GM23338 (cell line): ENCODE data around the gene NPAS2. TPM values are rescaled to one million over a fixed set of nuclear protein-coding genes. Genes with fewer than 3 reads are reported as not detected.

Source experiments
- ATAC-seq: fragments of 200-7000 bp; cut with Tn5 transposase; 3 replicates; pipeline ENCODE4 v1.9.1; 2020
- DNase-seq: peaks from one replicate; pipeline ENCODE4 v3.0.0-alpha.2; 2015; ENCODE audit warnings: low spot score
- H2AFZ ChIP-seq: fragments of 200-600 bp; sonication (generic); 2 replicates; pipeline ENCODE4 v1.8.0; 2016; ENCODE audit warnings: antibody characterized with exemption, mild to moderate bottlenecking, moderate library complexity
- H3F3A ChIP-seq: fragments of 200-600 bp; sonication (generic); replicated peaks from 2 replicates; pipeline ENCODE4 v1.8.0; 2017; ENCODE audit warnings: antibody characterized with exemption, mixed run types, low read depth
- H3K27ac ChIP-seq: fragments of 200-600 bp; sonication (generic); 2 replicates; pipeline ENCODE4 v1.6.1; 2016; ENCODE audit warnings: low read depth
- H3K27me3 ChIP-seq: fragments of 200-600 bp; sonication (generic); 2 replicates; pipeline ENCODE4 v1.8.0; 2016; ENCODE audit warnings: mild to moderate bottlenecking, mixed run types, moderate library complexity; ENCODE audit not compliant: insufficient read depth
- H3K36me3 ChIP-seq: fragments of 200-600 bp; sonication (generic); 2 replicates; pipeline ENCODE4 v1.8.0; 2016; ENCODE audit warnings: mild to moderate bottlenecking; ENCODE audit not compliant: insufficient read depth
- H3K4me1 ChIP-seq: fragments of 200-600 bp; sonication (generic); 2 replicates; pipeline ENCODE4 v1.8.0; 2016; ENCODE audit warnings: mild to moderate bottlenecking, moderate library complexity; ENCODE audit not compliant: insufficient read depth
- H3K4me2 ChIP-seq: fragments of 200-600 bp; sonication (generic); 2 replicates; pipeline ENCODE4 v1.7.1; 2017; ENCODE audit warnings: mixed run types
- H3K4me3 ChIP-seq: fragments of 200-600 bp; sonication (generic); 2 replicates; pipeline ENCODE4 v1.6.1; 2016; ENCODE audit warnings: mixed run types
- H3K79me2 ChIP-seq: fragments of 200-600 bp; sonication (generic); replicated peaks from 2 replicates; pipeline ENCODE4 v1.8.0; 2017; ENCODE audit warnings: mild to moderate bottlenecking; ENCODE audit not compliant: insufficient read depth
- H3K9me2 ChIP-seq: fragments of 200-600 bp; sonication (generic); 2 replicates; pipeline ENCODE4 v1.8.0; 2017; ENCODE audit not compliant: insufficient read depth
- H4K20me1 ChIP-seq: fragments of 200-600 bp; sonication (generic); replicated peaks from 2 replicates; pipeline ENCODE4 v1.8.0; 2017; ENCODE audit warnings: mild to moderate bottlenecking; ENCODE audit not compliant: insufficient read depth
- H3K27ac Mint-ChIP-seq: 2 replicates; pipeline ENCODE4 v1.8.0; 2020; ENCODE audit warnings: inconsistent platforms, mild to moderate bottlenecking, moderate library complexity, mixed read lengths
- H3K27me3 Mint-ChIP-seq: 3 replicates; pipeline ENCODE4 v1.8.0; 2022; ENCODE audit warnings: low read depth, mild to moderate bottlenecking, moderate library complexity, mixed read lengths, inconsistent platforms; ENCODE audit not compliant: insufficient read depth, poor library complexity
- H3K36me3 Mint-ChIP-seq: 3 replicates; pipeline ENCODE4 v1.8.0; 2021; ENCODE audit warnings: low read depth, mild to moderate bottlenecking, inconsistent platforms, moderate library complexity, mixed read lengths
- H3K4me1 Mint-ChIP-seq: 3 replicates; pipeline ENCODE4 v1.8.0; 2020; ENCODE audit warnings: mild to moderate bottlenecking, inconsistent platforms, mixed read lengths
- H3K4me3 Mint-ChIP-seq: 3 replicates; pipeline ENCODE4 v1.8.0; 2021; ENCODE audit warnings: moderate library complexity, mild to moderate bottlenecking, inconsistent platforms, mixed read lengths
- H3K9me3 Mint-ChIP-seq: 3 replicates; pipeline ENCODE4 v1.8.0; 2020; ENCODE audit warnings: moderate library complexity, mild to moderate bottlenecking, inconsistent platforms, mixed read lengths
- CREB1 ChIP-seq: fragments of 250-450 bp; sonication (Bioruptor Pico); IDR thresholded peaks from 2 replicates; pipeline ENCODE4 v1.5.0; 2020; ENCODE audit warnings: low read depth, mild to moderate bottlenecking, moderate library complexity
- EZH2 ChIP-seq: fragments of 200-600 bp; sonication (generic); IDR thresholded peaks from one replicate; pipeline ENCODE4 v1.8.0; 2017; ENCODE audit warnings: antibody characterized with exemption, mild to moderate bottlenecking, low read depth; ENCODE audit not compliant: unreplicated experiment
- EZH2phosphoT487 ChIP-seq: fragments of 200-600 bp; sonication (generic); IDR thresholded peaks from one replicate; pipeline ENCODE4 v1.8.1; 2018; ENCODE audit warnings: antibody characterized with exemption; ENCODE audit not compliant: unreplicated experiment
- NANOG ChIP-seq: IDR thresholded peaks from 2 replicates; pipeline ENCODE4 v1.6.1; 2016; ENCODE audit warnings: antibody characterized with exemption, borderline replicate concordance
- POLR2AphosphoS5 ChIP-seq: IDR thresholded peaks from 2 replicates; pipeline ENCODE4 v1.6.1; 2016; ENCODE audit warnings: antibody characterized with exemption, low read depth
- STAT1 ChIP-seq: IDR thresholded peaks from one replicate; pipeline ENCODE4 v1.6.1; 2016; ENCODE audit warnings: antibody characterized with exemption; ENCODE audit not compliant: unreplicated experiment
- ZNF114 ChIP-seq: fragments of 250-450 bp; sonication (Bioruptor Pico); IDR thresholded peaks from 2 replicates; pipeline ENCODE4 v1.5.0; 2020; ENCODE audit warnings: mild to moderate bottlenecking, moderate library complexity
- ZNF331 ChIP-seq: fragments of 250-450 bp; sonication (Bioruptor Pico); IDR thresholded peaks from 2 replicates; pipeline ENCODE4 v1.5.0; 2020; ENCODE audit warnings: low read depth, mild to moderate bottlenecking, moderate library complexity
- polyA plus RNA-seq: library from polyadenylated mRNA; unstranded; fragments of >200 nt; fragmentation: Nextera tagmentation; extraction: Ambion mirVana; gene quantifications from 2 replicates; pipeline ENCODE4 v1.2.1, GENCODE V29; 2016
- total RNA-seq: library from RNA; depleted of rRNA; stranded (reverse); fragments of >200 nt; shearing (Covaris generic); gene quantifications from 2 replicates; pipeline ENCODE4 v1.2.3, GENCODE V29; 2014
- TF ChIP-seq, protein P1 (sequence below), 2 experiments: fragments of 200-600 bp in 1 of 2; sonication (generic) in 1 of 2; conservative IDR thresholded peaks; 2 replicates each; pipeline versions ENCODE4 v1.5.1 to v1.6.1; 2016 to 2017; ENCODE audit warnings: antibody characterized with exemption in 2 of 2, low read depth in 2 of 2, mild to moderate bottlenecking in 2 of 2, moderate library complexity in 1 of 2
- TF ChIP-seq, protein P2 (sequence below): fragments of 250-450 bp; sonication (Bioruptor Pico); IDR thresholded peaks from 2 replicates; pipeline ENCODE4 v1.5.0; 2020; ENCODE audit warnings: mild to moderate bottlenecking, moderate library complexity

Gene NPAS2
- total and polyA plus RNA-seq, 2 experiments from 2014 or later = 0.56 to 1.1 TPM

DNA sequence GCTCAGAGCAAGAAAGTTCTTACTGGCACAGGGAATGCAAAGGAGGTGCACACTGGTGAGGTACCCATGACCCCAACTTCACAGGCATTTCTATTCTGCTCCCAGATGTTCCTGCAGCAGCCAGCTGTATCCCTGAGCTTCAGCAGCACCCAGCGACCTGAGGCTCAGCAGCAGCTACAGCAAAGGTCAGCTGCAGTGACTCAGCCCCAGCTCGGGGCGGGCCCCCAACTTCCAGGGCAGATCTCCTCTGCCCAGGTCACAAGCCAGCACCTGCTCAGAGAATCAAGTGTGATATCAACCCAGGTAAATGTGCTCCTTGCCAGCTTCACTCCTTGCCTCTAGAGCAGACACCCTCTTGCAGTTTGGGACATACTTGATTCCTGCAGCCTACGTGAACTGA is 168.0 kb downstream of the NPAS2 start:
- Histone ChIP-seq H3K4me1 (no peaks in the 10 kb centered on the region; the same call in 1 of the 2 replicates), H3K4me2 (no peak overlapping the region), H3K36me3 (no peaks in the 10 kb centered on the region), H4K20me1 (no peaks in the 10 kb centered on the region), H3F3A (no peaks in the 10 kb centered on the region), H2AFZ (no peak overlapping the region), H3K4me3 (no peak overlapping the region), H3K79me2 (no peaks in the 10 kb centered on the region), H3K27ac (no peak overlapping the region), H3K9me2 (no peaks in the 10 kb centered on the region), H3K27me3 (no peaks in the 10 kb centered on the region)
- Mint-ChIP-seq H3K4me3 (no peak overlapping the region), H3K27ac (no peak overlapping the region), H3K27me3 (peaks cover 6% of the 10 kb centered on the region), H3K9me3 (no peaks in the 10 kb centered on the region), H3K4me1 (peaks cover 21% of the 10 kb centered on the region), H3K36me3 (peaks cover 3% of the 10 kb centered on the region; the same call in 1 of the 3 replicates)
- DNase-seq = no peak
- TF ChIP-seq ZNF114 (CRISPR knock-in tag) (no peak), EZH2phosphoT487 (no peak)
- no peak for ATAC-seq

DNA sequence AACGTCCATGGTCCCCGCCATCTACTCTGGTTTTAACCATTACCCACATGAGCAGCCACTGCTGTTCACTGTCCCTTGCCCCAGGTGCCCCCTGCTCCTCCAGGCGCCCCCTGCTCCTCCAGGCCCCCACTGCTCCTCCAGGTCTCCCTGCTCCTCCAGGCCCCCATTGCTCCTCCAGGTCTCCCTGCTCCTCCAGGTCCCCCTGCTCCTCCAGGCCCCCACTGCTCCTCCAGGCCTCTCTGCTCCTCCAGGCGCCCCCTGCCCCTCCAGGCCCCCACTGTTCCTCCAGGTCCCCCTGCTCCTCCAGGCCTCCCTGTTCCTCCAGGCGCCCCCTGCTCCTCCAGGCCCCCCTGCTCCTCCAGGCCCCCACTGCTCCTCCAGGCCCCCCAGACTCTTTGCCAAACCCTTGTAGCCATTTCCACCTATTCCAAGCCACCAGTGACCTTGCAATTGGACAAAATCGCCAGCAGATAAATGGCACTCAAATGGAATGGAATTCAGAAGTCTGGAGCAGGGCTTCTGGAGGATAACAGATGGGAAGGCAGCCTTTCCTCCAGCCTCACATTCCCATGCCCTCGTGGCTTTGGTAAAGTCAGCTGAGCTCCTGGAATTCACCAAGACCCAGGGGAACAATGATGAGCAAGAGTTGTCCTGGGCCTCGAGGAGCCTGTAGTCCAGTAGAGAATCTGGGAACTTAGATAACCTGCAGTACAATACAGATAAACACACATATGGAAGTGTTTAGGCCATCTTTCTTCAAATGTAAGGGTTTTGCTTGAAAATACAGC is 168.9 kb downstream of the NPAS2 start:
- Mint-ChIP-seq H3K4me3 (no peak overlapping the region), H3K9me3 (no peaks in the 10 kb centered on the region), H3K4me1 (peaks cover 19% of the 10 kb centered on the region), H3K27me3 (peaks cover 6% of the 10 kb centered on the region), H3K36me3 (peaks cover 3% of the 10 kb centered on the region; the same call in 1 of the 3 replicates), H3K27ac (no peak overlapping the region)
- Histone ChIP-seq H3K9me2 (no peaks in the 10 kb centered on the region), H3K79me2 (no peaks in the 10 kb centered on the region), H3K27me3 (no peaks in the 10 kb centered on the region), H3K27ac (no peak overlapping the region), H3K4me1 (no peaks in the 10 kb centered on the region; the same call in 1 of the 2 replicates), H2AFZ (no peak overlapping the region), H3K4me3 (no peak overlapping the region), H3K4me2 (no peak overlapping the region), H3F3A (no peaks in the 10 kb centered on the region), H3K36me3 (no peaks in the 10 kb centered on the region), H4K20me1 (no peaks in the 10 kb centered on the region)
- ATAC-seq (no peak), DNase-seq (no peak)
- no peak for TF ChIP-seq STAT1
- TF ChIP-seq CREB1 (CRISPR knock-in tag) = no peak
- TF ChIP-seq EZH2phosphoT487 = no peak
- no peak for TF ChIP-seq EZH2
- no peak for TF ChIP-seq ZNF331
- TF ChIP-seq, protein P1, sequence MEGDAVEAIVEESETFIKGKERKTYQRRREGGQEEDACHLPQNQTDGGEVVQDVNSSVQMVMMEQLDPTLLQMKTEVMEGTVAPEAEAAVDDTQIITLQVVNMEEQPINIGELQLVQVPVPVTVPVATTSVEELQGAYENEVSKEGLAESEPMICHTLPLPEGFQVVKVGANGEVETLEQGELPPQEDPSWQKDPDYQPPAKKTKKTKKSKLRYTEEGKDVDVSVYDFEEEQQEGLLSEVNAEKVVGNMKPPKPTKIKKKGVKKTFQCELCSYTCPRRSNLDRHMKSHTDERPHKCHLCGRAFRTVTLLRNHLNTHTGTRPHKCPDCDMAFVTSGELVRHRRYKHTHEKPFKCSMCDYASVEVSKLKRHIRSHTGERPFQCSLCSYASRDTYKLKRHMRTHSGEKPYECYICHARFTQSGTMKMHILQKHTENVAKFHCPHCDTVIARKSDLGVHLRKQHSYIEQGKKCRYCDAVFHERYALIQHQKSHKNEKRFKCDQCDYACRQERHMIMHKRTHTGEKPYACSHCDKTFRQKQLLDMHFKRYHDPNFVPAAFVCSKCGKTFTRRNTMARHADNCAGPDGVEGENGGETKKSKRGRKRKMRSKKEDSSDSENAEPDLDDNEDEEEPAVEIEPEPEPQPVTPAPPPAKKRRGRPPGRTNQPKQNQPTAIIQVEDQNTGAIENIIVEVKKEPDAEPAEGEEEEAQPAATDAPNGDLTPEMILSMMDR (conservative IDR thresholded peaks at IDR 0.05; ENCODE audit: low read depth in 2 of 2) = no peak
- TF ChIP-seq, protein P2, sequence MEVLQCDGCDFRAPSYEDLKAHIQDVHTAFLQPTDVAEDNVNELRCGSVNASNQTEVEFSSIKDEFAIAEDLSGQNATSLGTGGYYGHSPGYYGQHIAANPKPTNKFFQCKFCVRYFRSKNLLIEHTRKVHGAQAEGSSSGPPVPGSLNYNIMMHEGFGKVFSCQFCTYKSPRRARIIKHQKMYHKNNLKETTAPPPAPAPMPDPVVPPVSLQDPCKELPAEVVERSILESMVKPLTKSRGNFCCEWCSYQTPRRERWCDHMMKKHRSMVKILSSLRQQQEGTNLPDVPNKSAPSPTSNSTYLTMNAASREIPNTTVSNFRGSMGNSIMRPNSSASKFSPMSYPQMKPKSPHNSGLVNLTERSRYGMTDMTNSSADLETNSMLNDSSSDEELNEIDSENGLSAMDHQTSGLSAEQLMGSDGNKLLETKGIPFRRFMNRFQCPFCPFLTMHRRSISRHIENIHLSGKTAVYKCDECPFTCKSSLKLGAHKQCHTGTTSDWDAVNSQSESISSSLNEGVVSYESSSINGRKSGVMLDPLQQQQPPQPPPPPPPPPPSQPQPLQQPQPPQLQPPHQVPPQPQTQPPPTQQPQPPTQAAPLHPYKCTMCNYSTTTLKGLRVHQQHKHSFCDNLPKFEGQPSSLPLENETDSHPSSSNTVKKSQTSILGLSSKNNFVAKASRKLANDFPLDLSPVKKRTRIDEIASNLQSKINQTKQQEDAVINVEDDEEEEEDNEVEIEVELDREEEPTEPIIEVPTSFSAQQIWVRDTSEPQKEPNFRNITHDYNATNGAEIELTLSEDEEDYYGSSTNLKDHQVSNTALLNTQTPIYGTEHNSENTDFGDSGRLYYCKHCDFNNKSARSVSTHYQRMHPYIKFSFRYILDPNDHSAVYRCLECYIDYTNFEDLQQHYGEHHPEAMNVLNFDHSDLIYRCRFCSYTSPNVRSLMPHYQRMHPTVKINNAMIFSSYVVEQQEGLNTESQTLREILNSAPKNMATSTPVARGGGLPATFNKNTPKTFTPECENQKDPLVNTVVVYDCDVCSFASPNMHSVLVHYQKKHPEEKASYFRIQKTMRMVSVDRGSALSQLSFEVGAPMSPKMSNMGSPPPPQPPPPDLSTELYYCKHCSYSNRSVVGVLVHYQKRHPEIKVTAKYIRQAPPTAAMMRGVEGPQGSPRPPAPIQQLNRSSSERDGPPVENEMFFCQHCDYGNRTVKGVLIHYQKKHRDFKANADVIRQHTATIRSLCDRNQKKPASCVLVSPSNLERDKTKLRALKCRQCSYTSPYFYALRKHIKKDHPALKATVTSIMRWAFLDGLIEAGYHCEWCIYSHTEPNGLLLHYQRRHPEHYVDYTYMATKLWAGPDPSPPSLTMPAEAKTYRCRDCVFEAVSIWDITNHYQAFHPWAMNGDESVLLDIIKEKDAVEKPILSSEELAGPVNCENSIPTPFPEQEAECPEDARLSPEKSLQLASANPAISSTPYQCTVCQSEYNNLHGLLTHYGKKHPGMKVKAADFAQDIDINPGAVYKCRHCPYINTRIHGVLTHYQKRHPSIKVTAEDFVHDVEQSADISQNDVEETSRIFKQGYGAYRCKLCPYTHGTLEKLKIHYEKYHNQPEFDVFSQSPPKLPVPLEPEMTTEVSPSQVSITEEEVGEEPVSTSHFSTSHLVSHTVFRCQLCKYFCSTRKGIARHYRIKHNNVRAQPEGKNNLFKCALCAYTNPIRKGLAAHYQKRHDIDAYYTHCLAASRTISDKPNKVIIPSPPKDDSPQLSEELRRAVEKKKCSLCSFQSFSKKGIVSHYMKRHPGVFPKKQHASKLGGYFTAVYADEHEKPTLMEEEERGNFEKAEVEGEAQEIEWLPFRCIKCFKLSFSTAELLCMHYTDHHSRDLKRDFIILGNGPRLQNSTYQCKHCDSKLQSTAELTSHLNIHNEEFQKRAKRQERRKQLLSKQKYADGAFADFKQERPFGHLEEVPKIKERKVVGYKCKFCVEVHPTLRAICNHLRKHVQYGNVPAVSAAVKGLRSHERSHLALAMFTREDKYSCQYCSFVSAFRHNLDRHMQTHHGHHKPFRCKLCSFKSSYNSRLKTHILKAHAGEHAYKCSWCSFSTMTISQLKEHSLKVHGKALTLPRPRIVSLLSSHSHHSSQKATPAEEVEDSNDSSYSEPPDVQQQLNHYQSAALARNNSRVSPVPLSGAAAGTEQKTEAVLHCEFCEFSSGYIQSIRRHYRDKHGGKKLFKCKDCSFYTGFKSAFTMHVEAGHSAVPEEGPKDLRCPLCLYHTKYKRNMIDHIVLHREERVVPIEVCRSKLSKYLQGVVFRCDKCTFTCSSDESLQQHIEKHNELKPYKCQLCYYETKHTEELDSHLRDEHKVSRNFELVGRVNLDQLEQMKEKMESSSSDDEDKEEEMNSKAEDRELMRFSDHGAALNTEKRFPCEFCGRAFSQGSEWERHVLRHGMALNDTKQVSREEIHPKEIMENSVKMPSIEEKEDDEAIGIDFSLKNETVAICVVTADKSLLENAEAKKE (CRISPR knock-in tag) = no peak
- no peak for TF ChIP-seq POLR2AphosphoS5
- no peak for TF ChIP-seq NANOG
